Erythroblast (primary cell): ENCODE data around the gene RBFOX2.

Experiments
- GATA1 ChIP-seq: IDR thresholded peaks from 2 replicates; pipeline ENCODE4 v1.6.1; 2011; ENCODE audit warnings: low read depth, mild to moderate bottlenecking, control low read depth, low read length, moderate library complexity
- POLR2A ChIP-seq: IDR thresholded peaks from 2 replicates; pipeline ENCODE4 v1.6.1; 2011; ENCODE audit warnings: mild to moderate bottlenecking, low read length

- TF ChIP-seq POLR2A = no peak
- no peak for TF ChIP-seq GATA1
Measured at GRCh38 chr22:35708453-35708852, 320.2 kb downstream of the RBFOX2 start.
